ENCODE data around the gene ZDHHC11B.
"Not testable (repeated sequence)": the region's sequence is repeated elsewhere in the genome, so short reads cannot be mapped to it uniquely, and the experiment has no call there.

DNA sequence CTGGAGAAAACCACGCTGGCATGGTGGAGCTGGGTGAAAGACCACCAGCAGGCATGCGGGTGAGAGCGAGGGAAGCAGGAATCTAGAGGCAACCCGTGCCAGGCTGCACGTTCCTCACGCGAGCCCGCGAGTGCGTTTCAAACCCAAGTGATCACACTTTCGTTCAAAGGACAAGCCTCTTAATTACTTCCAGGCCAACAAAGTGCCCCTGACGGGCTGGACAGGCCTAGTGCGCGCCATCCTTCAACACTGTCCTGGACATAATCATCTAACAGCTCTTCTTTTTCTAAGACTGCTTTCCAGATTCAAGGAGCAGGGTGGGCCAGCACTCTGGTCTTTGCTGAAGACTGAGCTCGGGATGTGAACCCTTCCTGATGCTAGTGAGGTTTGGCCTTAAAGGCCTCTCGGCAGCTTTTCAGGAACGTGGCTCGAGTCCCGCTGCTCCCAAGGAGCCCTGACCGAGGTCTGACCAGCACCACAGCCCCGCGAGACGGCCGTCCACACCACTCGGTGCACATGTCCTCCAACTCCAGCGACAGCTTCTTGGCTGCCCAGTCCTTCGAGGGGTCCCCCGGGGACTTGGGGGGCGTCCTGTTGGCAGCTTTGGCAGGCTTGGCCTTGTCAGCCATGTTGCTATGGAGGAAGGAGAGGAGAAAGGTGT is 14.9 kb downstream of the ZDHHC11B start:
- TF ChIP-seq, protein P1, sequence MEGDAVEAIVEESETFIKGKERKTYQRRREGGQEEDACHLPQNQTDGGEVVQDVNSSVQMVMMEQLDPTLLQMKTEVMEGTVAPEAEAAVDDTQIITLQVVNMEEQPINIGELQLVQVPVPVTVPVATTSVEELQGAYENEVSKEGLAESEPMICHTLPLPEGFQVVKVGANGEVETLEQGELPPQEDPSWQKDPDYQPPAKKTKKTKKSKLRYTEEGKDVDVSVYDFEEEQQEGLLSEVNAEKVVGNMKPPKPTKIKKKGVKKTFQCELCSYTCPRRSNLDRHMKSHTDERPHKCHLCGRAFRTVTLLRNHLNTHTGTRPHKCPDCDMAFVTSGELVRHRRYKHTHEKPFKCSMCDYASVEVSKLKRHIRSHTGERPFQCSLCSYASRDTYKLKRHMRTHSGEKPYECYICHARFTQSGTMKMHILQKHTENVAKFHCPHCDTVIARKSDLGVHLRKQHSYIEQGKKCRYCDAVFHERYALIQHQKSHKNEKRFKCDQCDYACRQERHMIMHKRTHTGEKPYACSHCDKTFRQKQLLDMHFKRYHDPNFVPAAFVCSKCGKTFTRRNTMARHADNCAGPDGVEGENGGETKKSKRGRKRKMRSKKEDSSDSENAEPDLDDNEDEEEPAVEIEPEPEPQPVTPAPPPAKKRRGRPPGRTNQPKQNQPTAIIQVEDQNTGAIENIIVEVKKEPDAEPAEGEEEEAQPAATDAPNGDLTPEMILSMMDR (conservative IDR thresholded peaks at IDR 0.05 in 1 of 2, IDR thresholded peaks at IDR 0.05 in 1 of 2; ENCODE audit: low read depth in 1 of 2, low read length in 2 of 2) = not testable (repeated sequence)
- TF ChIP-seq EZH2 (IDR thresholded peaks at IDR 0.05; ENCODE audit: low read length, missing control alignments) = not testable (repeated sequence)
